Measurements from ENCODE around the gene DHX57. TPM values are rescaled to one million over a fixed set of nuclear protein-coding genes. Genes with fewer than 3 reads are reported as not detected.
"Not testable (repeated sequence)": the region's sequence is repeated elsewhere in the genome, so short reads cannot be mapped to it uniquely, and the experiment has no call there.

DHX57 gene
- total RNA-seq, 1 donor from 2014 or later = 25.2 TPM

- DNase-seq = peak; percentile 10
Measured at GRCh38 chr2:38863061-38863695, 12.6 kb downstream of the DHX57 start.

- no peak for DNase-seq
Measured at GRCh38 chr2:38862476-38862875, 13.3 kb downstream of the DHX57 start.

- DNase-seq = no peak
Measured at GRCh38 chr2:38856165-38856564, 19.6 kb downstream of the DHX57 start.

- no peak for DNase-seq
Measured at GRCh38 chr2:38850045-38850444, 25.7 kb downstream of the DHX57 start.

- no peak for DNase-seq
Measured at GRCh38 chr2:38836791-38837190, 38.9 kb downstream of the DHX57 start.

GRCh38 chr2:38835990-38836389 lies 39.7 kb downstream of the DHX57 start:
- DNase-seq = no peak

- DNase-seq = peak; percentile 52
Measured at GRCh38 chr2:38835015-38835601, 40.6 kb downstream of the DHX57 start.

- no peak for DNase-seq
Measured at GRCh38 chr2:38830526-38831159, 45.1 kb downstream of the DHX57 start.

DNA sequence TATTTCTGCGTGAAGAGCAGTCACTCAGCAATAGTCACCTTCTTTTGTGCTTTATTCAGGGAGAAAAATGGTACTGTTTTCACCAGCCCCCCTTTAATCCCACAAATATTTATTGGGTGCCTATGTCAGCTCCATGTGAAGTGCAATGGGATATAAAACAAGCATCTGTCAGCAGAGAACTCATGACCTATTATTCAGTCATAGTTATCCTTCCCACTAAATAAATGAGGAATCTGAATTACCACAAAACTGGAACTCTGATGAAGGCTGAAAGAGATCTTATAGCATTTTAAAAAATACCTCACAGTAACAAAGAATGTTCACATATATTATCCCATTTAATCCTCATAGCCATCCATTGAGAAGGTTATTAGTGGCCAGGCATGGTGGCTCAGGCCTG lies 45.8 kb downstream of the DHX57 start:
- DNase-seq = no peak

DNA sequence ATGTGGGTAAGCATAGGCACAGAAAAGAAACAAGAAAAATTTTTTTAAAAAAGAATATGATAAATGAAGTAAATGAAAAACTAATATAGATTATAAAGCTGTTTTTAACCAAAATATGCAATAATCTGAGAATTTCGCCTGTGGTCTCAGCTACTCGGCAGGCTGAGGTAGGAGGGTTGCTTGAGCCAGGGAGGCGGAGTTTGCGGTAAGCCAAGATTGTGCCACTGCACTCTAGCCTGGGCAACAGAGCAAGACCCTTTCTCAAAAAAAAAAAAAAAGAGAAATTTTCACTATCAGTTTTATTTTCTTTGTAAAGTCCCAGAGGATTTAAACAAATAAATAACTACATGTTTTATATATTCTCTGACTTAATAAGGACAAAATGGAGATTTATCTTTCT lies 47.3 kb downstream of the DHX57 start:
- no peak for DNase-seq

DNA sequence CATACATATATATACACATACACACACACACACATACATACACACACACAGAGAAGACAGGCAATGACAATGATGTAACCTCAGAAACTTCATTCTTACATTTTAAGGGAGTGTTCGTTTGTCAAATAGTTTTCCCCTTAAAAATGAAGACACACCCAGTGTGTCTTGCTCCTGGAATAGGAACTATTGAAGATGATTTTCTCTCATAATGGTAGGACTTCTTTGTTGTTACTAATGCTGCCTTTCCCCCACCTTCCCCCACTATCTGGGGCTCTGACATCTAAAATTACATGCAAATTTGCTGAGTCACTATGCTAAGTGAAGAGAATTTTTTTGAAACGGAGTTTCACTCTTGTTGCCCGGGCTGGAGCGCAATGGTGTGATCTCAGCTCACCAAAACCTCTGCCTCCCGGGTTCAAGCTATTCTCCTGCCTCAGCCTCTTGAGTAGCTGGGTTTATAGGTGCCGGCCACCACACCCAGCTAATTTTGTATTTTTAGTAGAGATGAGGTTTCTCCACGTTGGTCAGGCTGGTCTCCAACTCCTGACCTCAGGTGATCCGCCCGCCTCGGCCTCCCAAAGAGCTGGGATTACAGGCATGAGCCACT lies 48.1 kb downstream of the DHX57 start:
- not testable (repeated sequence) for DNase-seq

DNA sequence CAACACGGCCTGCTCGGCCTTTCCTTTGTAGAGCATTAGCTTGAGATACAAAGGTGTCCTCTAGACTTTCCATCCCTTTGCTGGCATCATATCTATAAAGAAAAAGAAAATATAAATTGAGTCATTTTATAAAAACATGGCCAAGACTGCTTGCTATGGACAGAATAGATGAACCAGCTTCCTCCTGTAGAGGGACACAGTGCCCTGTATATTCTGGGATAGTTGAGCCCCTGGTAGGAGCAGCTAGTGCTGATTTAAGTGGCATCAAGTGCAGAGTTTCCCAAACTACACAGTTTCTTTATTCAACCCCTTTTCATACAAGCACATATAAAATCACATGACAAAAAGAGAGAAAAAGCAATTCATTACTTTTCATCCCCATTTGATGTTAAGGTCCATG lies 49.8 kb downstream of the DHX57 start:
- no peak for DNase-seq

GRCh38 chr2:38824906-38825305 lies 50.8 kb downstream of the DHX57 start:
- no peak for DNase-seq

DNA sequence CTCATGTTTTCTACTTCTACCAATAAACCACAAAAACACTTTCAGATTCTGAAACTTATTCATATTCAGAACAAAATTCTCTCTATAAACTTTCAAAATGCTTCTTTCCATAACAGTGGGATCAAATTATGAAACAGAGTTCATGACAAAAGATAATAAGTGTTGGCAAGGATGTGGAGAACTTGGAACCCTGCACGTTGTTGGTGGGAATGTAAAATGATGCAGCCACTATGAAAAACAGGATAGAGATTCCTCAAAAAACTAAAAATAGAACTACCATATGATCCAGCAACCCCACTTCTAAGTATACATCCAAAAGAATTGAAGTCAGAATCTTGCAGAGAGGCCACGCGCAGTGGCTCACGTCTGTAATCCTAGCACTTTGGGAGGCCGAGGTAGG lies 52.3 kb downstream of the DHX57 start:
- DNase-seq = no peak

- no peak for DNase-seq
Measured at GRCh38 chr2:38818565-38818964, 57.2 kb downstream of the DHX57 start.

DNA sequence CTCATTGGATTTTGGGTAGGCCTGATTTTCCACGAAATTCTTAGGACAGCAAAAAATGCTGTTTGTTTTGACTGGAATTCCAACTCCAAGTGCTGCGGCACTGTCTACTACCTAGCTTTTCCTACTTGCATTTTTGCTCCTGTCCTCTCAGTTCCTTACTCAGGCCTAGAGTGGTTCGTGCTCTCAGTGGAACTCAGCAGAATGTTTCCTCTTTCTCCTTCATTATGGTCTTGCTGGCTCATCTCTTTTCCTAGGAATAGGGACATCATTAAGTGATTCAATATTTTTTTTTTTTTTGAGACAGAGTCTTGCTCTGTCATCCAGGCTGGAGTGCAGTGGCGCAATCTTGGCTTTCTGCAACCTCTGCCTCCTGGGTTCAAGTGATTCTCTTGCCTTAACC lies 59.8 kb downstream of the DHX57 start:
- no peak for DNase-seq

DNA sequence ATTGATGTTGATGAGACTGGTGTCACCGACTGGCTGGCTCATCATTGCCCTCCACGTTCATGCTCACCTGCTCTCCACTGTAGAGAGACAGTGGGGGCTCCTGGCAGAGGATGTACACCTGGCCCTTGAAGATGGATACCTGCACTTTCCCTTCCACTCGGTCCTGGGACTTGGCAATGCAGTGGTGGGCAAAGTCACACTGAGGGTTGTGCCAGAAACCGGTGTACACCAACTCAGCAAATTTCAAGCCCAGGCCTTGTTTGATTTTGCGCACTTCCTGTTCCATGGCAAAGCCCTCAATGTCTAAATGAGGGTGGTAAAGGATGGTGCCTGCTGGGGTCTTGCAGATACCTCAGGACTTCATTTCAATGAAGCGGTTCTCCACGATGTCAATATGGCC lies 65.2 kb downstream of the DHX57 start:
- DNase-seq = no peak

DNA sequence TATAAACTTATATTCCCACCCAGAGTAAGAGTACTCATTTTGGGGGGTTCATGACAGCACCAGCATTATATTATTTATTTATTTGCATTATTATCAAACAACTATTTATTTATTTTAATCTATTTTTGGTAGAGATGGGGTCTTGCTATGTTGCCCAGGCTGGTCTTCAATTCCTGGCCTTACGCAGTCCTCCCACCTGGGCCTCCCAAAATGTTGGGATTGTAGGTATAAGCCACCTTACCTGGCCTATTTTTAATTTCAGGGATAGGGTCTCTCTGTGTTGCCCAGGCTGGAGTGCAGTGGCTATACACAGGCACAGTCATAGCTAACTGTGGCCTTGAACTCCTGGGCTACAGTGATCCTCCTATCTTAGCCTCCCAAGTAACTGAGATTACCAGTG lies 67.1 kb downstream of the DHX57 start:
- DNase-seq = no peak

DNA sequence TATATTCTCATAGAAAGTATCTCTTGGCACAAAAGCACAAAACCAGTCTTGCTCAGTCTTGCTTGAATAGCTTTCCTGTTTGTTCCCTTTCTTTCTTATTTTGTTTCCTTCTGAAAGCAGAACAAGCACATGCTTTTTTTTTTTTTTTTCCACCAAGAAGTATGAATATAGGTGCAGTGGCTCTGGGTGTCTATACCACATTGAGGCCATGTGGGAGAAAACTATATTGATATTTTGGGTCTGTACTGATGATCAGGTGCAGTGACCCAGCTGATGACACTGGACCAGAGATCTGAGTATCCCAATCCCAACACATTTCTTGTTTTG lies 69.0 kb downstream of the DHX57 start:
- DNase-seq = no peak

DNA sequence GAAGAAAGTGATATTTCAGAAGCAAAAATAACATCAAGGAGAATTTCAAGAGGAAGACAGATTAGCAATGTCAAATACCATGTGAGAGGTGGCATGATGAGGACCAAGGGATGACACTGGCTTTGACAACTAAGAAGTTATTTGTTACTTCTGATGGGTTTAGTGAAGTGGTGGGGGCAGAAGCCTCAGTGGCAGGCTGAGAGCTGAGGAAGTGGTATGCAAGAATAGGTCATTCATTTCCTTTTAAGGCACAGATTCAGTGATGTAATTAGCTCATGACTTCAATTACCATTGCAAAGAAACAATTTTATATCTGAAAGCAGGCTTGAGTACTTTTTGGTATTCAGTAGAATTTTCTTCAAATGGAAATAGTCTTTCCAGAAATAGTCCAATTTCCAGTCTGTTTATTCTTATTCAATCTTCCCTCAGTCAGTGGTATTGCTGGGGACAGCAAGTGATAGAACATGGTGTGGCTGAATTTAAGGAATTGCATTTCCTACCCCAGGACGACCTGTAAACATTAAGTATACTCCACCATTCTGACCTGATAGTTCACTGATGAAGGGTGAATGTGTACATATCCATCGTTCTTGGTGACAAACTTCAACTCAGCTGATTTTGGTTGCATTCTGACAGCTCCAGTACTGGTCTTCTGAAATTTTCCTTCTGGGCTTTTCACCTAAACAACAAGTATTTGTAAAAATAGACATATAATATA lies 69.6 kb downstream of the DHX57 start:
- DNase-seq = peak; percentile 16

- no peak for DNase-seq
Measured at GRCh38 chr2:38797953-38798352, 77.8 kb downstream of the DHX57 start.

GRCh38 chr2:38797250-38797676 lies 78.5 kb downstream of the DHX57 start:
- peak; percentile 25 for DNase-seq

- DNase-seq = not testable (repeated sequence)
Measured at GRCh38 chr2:38795016-38795415, 80.7 kb downstream of the DHX57 start.

Data from dermis blood vessel endothelial cell (primary cell).